Measurements from ENCODE around the gene FXN. TPM values are rescaled to one million over a fixed set of nuclear protein-coding genes. Genes with fewer than 3 reads are reported as not detected.

The FXN gene
- total RNA-seq, 1 donor = 2.2 TPM

DNA sequence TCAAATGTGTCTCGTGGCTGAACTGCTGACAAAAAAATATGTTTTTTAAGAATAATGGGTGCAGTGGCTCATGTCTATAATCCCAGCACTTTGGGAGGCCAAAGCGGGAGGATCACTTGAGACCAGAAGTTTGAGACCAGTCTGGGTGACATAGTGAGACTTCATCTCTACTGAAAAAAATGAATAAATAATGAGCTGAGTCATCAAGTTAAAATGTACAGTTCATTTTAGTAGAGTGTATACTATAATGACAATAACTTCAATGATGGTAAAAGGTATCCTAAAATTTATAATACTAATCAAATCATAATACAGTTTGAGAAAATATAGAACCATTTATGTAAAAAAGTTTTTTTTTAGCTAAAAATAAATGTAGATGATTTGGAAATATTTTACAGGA, 100.6 kb downstream of the FXN start:
- H3K36me3 ChIP-seq (ENCODE audit: insufficient read depth, low read length) = no peaks in the 10 kb centered on the region
- no peaks in the 10 kb centered on the region for H3K27me3 ChIP-seq (ENCODE audit: insufficient read depth, low read length)
- no peak overlapping the region for H3K4me2 ChIP-seq (ENCODE audit: insufficient read depth, low read length)
- no peak overlapping the region for H3K4me3 ChIP-seq (ENCODE audit: insufficient read depth, low read length)
- H2AFZ ChIP-seq (ENCODE audit: low read length) = no peak overlapping the region
- H3K79me2 ChIP-seq (ENCODE audit: insufficient read depth, low read length) = peaks cover 9% of the 10 kb centered on the region
- H3K9me3 ChIP-seq (ENCODE audit: low read depth, low read length) = no peaks in the 10 kb centered on the region
- H4K20me1 ChIP-seq (ENCODE audit: insufficient read depth, low read length) = peaks cover 10% of the 10 kb centered on the region
- no peak overlapping the region for H3K27ac ChIP-seq (ENCODE audit: low read depth, low read length)
- no peak for DNase-seq (ENCODE audit: insufficient read length, low spot score, missing footprints)
- TF ChIP-seq, protein P1, sequence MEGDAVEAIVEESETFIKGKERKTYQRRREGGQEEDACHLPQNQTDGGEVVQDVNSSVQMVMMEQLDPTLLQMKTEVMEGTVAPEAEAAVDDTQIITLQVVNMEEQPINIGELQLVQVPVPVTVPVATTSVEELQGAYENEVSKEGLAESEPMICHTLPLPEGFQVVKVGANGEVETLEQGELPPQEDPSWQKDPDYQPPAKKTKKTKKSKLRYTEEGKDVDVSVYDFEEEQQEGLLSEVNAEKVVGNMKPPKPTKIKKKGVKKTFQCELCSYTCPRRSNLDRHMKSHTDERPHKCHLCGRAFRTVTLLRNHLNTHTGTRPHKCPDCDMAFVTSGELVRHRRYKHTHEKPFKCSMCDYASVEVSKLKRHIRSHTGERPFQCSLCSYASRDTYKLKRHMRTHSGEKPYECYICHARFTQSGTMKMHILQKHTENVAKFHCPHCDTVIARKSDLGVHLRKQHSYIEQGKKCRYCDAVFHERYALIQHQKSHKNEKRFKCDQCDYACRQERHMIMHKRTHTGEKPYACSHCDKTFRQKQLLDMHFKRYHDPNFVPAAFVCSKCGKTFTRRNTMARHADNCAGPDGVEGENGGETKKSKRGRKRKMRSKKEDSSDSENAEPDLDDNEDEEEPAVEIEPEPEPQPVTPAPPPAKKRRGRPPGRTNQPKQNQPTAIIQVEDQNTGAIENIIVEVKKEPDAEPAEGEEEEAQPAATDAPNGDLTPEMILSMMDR (IDR thresholded peaks at IDR 0.05; ENCODE audit: extremely low read depth, low read depth, low read length) = no peak
- peaks cover 14% of the 10 kb centered on the region for H3K4me1 ChIP-seq (ENCODE audit: insufficient read depth, low read length)

DNA sequence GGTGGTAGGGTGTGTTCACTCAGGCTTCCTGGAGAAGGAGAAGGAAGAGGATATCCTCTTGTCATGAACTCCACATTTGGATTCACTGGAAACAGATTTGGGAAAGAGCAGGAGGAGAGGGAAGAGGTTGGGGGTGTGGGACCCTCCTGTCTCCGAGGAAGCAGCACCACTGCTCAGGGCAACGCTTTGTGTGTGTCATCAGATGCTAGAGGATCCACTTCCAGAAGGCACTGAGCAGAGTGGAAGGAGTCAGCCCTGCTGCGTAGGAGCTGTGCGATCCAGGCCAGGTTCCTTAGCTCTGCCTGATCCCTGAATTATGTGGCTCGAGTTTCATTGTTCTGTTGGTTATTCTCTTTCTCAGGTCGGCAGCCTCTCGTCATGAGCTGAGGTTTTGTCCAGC, 101.2 kb downstream of the FXN start:
- Histone ChIP-seq H3K27me3 (ENCODE audit: insufficient read depth, low read length) (no peaks in the 10 kb centered on the region), H3K4me3 (ENCODE audit: insufficient read depth, low read length) (no peak overlapping the region), H3K79me2 (ENCODE audit: insufficient read depth, low read length) (peaks cover 9% of the 10 kb centered on the region), H3K4me2 (ENCODE audit: insufficient read depth, low read length) (no peak overlapping the region), H4K20me1 (ENCODE audit: insufficient read depth, low read length) (peaks cover 7% of the 10 kb centered on the region), H3K27ac (ENCODE audit: low read depth, low read length) (no peak overlapping the region), H3K9me3 (ENCODE audit: low read depth, low read length) (no peaks in the 10 kb centered on the region), H3K36me3 (ENCODE audit: insufficient read depth, low read length) (no peaks in the 10 kb centered on the region), H3K4me1 (ENCODE audit: insufficient read depth, low read length) (peaks cover 8% of the 10 kb centered on the region), H2AFZ (ENCODE audit: low read length) (no peak overlapping the region)
- DNase-seq (ENCODE audit: insufficient read length, low spot score, missing footprints) = no peak
- TF ChIP-seq, protein P1 (IDR thresholded peaks at IDR 0.05; ENCODE audit: extremely low read depth, low read depth, low read length) = no peak

DNA sequence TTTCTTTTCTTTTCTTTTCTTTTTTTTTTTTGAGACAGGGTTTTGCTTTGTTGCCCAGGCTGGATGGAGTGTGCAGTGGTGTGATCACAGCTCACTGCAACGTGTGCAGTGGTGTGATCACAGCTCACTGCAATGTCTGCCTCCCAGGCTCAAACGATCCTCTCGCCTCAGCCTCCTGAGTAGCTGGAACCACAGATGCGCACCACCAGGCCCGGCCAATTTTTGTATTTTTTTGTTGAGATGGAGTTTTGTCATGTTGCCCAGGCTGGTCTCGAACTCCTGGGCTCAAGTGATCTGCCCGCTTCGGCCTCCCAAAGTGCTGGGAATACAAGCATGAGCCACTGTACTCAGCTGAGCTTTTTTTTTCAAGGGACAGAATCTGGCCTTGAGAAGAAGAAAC, 101.8 kb downstream of the FXN start:
- Histone ChIP-seq H3K27ac (ENCODE audit: low read depth, low read length) (no peak overlapping the region), H3K9me3 (ENCODE audit: low read depth, low read length) (no peaks in the 10 kb centered on the region), H3K36me3 (ENCODE audit: insufficient read depth, low read length) (no peaks in the 10 kb centered on the region), H3K4me1 (ENCODE audit: insufficient read depth, low read length) (peaks cover 2% of the 10 kb centered on the region), H3K79me2 (ENCODE audit: insufficient read depth, low read length) (peaks cover 7% of the 10 kb centered on the region), H3K27me3 (ENCODE audit: insufficient read depth, low read length) (no peaks in the 10 kb centered on the region), H3K4me3 (ENCODE audit: insufficient read depth, low read length) (no peak overlapping the region), H4K20me1 (ENCODE audit: insufficient read depth, low read length) (peaks cover 3% of the 10 kb centered on the region), H3K4me2 (ENCODE audit: insufficient read depth, low read length) (no peak overlapping the region), H2AFZ (ENCODE audit: low read length) (no peak overlapping the region)
- TF ChIP-seq, protein P1 (IDR thresholded peaks at IDR 0.05; ENCODE audit: extremely low read depth, low read depth, low read length) = no peak
- DNase-seq (ENCODE audit: insufficient read length, low spot score, missing footprints) = no peak

DNA sequence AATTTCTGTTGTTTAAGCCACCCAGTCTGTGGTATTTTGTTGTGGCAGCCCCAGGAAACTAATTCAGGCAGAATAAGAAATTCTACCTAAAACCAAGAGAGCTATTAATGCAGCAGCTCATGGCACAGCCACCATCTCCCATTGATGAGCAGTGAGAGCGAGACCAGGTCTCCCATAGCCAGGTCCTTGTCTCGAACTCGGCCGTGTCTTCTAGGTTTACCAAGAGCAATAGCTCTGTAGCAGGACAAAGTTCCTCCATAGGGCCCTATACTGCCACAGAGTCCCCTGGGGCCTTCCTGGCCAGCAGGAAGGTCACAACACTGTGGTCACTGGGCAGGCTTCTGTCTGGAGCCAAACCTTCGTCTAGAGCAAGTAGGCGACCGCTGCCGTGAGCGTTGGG, 104.0 kb downstream of the FXN start:
- Histone ChIP-seq H3K79me2 (ENCODE audit: insufficient read depth, low read length) (peaks cover 2% of the 10 kb centered on the region), H3K27me3 (ENCODE audit: insufficient read depth, low read length) (no peaks in the 10 kb centered on the region), H4K20me1 (ENCODE audit: insufficient read depth, low read length) (no peaks in the 10 kb centered on the region), H3K4me1 (ENCODE audit: insufficient read depth, low read length) (no peaks in the 10 kb centered on the region), H3K36me3 (ENCODE audit: insufficient read depth, low read length) (no peaks in the 10 kb centered on the region), H2AFZ (ENCODE audit: low read length) (no peak overlapping the region), H3K27ac (ENCODE audit: low read depth, low read length) (no peak overlapping the region), H3K4me3 (ENCODE audit: insufficient read depth, low read length) (no peak overlapping the region), H3K9me3 (ENCODE audit: low read depth, low read length) (no peaks in the 10 kb centered on the region), H3K4me2 (ENCODE audit: insufficient read depth, low read length) (no peak overlapping the region)
- TF ChIP-seq, protein P1 (IDR thresholded peaks at IDR 0.05; ENCODE audit: extremely low read depth, low read depth, low read length) = no peak
- no peak for DNase-seq (ENCODE audit: insufficient read length, low spot score, missing footprints)
